HG02610 (cell line): ENCODE data around the gene FAM53B.

Experiments
- ATAC-seq: cut with Tn5 transposase; IDR thresholded peaks from one replicate; pipeline ENCODE4 v1.9.1; 2021; ENCODE audit warnings: mild to moderate bottlenecking, moderate library complexity; ENCODE audit not compliant: unreplicated experiment

The FAM53B gene

GRCh38 chr10:124711145-124711544, 33.0 kb downstream of the FAM53B start:
- no peak for ATAC-seq

DNA sequence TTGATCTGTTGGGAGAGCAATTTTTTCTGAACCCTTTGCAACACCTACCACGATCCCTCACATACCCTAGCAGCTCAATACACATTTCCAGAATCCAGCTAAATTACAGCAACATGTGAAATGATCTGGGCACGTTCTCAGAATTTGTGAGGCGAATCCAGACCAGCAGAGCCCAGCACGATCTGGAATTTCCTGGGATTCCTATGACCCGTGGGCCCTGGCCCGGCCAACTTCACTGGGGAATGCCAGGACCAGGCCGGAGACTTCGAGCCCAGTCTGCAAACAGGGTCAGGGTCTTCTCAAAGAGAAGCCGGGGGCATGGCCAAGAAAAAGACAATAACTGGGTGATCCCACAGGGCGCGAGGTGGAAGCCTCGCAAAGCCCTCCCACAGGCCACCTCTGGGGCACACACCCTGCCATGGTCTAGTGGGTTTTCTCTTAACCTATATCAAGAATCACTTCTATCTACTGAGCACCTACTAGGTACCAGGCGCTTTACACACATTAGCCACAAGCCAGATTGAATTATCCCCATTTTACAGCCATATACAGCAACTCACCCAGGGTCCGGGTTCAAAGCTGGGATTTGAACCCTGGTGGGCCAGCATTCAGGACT, 33.8 kb downstream of the FAM53B start:
- ATAC-seq: no peak

DNA sequence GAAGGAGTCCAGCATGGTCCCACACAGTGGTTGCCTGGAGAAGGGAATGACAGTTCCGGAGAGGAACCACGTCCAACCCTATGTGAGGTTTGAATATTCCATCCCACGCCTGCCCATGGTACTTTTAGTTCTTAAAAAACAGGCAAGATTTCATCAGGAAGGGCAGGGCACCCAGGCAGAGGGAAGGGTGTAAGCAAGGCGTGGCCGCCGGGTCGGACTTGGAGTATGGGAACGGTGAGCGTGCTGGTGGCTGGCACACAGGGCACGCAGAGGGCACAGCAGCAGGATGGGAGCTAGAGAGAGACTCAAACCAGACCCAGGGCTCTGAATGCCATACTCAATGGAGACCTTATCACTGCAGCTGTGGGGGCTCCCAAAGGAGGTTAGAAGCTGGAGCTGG, 34.3 kb downstream of the FAM53B start:
- ATAC-seq: no peak

GRCh38 chr10:124708922-124709520, 35.2 kb downstream of the FAM53B start:
- ATAC-seq: no peak

- no peak for ATAC-seq
Measured at GRCh38 chr10:124708246-124708779, 35.9 kb downstream of the FAM53B start.

- ATAC-seq: no peak
Measured at GRCh38 chr10:124707551-124707950, 36.6 kb downstream of the FAM53B start.

DNA sequence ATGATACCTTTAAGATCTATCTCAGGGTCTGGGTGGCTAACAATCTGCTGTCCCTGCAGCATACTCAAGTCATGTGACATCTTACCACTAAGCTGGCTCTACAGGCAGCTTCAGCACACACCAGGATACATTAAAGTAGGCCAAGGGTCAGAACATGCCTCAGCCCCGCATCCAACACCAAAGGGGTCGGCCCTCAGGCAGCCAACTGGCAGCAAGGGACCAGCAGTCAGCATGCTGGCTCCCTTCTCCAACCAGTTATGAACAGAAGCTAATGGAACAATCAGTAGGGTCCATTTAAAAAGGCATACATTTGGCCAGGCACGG, 37.1 kb downstream of the FAM53B start:
- ATAC-seq: no peak

- no peak for ATAC-seq
Measured at GRCh38 chr10:124706462-124707143, 37.6 kb downstream of the FAM53B start.

DNA sequence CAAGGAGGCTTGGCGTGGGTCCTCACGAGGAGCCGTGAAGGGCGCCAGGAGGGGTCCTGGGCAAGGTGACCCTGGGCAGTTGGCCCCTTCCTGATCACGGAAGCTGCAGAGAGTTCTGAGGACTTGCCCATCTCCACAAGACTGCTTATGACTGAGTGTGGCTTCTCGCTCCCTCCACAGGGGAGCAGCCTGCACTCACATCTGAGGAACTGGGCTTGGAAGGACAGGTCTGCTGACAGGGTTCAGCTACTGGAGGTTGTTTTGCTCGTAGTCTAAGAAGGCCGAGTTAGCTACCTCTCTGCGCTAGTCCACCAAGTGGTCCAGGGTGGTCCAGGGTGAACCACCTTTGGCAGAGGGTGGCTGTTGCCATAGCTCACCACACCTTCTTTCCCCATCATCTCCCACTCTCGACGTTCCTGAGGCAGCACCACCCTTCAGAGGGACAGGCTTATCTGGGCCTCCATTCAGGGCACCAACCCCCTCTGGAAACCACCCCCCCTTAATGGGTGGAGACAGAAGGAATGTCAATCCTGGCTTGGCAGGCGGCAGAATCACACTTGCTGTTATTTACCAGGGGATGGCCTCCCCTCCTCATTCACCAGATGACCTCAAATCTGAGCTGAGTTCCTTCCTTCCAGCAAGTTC, 38.2 kb downstream of the FAM53B start:
- ATAC-seq: no peak

DNA sequence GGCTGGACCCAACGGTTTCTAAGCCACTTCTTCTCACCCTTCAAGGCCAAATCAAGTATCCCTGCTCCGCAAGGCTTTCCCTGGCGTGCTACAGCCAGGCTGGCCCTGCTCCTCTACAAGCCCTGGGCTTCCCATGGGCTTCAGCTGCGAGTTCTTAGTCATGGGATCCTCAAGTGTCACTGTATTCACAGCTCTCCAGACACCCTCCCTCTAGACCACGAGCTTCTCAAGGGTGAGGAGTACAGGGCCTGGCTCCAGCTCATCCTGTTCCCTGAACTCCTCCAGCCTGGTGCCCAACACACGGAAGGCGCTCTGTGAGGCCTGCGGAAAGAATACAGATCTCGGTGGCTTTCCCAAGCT, 38.8 kb downstream of the FAM53B start:
- ATAC-seq: no peak

DNA sequence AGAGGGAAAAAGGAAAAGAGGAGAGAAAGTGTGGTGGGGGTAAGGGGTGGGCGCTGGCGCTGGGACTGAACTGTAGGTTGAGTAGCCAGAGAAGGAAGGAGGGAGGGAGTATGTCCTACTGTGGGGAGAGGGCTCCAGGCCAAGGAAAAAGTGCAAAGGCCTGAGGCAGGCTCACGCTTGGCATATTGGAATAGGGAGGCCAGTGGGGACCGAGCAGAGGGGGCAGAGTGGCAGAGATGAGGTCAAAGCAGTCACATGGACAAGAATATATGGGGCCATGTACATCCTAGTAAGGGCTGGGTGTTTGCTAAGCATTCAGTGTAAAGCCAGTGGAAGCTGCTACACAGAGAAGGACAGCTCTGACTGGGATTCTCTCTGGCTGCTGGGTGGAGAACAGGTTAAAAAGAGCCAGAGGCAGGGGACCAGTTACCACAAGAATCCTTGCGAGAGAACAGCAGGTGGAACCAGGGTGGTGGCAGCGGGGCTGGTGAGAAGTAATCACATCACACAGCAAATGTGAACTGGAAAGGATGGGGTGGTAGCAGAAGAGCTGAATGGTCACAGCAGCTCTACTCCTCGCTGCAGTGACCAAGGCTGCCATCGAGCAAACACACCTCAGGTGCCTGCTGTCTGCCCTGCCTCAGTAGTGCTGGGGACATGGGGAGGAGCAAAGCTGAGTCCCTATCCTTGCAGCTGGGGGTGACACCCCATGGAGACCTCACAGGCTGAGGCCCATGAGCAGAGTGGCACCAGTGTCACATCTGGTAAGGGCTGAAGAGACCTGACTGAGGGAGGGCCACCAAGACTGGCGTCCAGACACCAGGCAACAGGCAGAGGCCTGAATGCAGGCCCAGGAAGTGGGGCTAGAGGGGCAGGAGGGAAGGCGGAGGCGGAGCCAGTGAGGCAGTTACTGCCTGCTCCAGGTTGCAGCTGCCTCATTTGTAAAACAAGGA, 39.5 kb downstream of the FAM53B start:
- ATAC-seq: no peak

GRCh38 chr10:124703778-124704427, 40.3 kb downstream of the FAM53B start:
- no peak for ATAC-seq

- ATAC-seq: no peak
Measured at GRCh38 chr10:124703372-124703771, 40.8 kb downstream of the FAM53B start.

DNA sequence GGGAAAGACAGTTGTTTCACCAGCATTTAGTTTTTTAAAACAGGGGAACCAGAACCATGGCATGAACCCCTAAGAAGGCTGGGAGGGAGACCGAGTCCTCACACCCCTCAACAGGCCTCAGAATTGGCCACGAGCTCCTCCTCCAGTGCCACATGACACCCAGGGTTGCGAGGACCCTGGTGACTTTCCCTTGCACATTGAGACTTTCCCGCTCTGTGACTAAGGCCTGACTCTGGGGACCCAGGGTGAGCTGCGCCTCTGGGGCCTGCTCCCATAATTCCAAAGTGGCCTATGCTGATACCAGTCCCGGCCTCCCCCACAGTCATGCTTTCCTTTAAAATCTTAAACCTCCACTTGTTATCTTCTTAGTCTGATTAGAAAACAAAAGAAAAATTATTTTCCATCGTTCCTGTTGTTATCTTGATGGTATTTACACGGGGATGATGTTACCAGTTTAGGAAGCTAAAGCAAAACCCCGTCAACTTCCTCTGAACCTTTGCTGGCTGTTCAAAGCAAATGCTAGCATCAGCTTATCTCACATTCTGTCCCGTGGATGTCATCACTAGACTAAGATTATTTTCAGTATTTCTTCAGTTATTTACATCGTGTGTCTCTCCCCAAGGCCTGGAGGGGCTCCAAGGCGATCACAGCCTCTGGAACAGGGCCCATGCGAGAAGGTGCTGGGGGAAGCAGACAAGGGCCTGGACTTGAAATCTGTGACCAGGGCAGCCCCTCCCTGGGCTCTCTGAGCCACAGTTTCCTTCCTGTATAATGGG, 42.1 kb downstream of the FAM53B start:
- no peak for ATAC-seq

- no peak for ATAC-seq
Measured at GRCh38 chr10:124701435-124701834, 42.7 kb downstream of the FAM53B start.

GRCh38 chr10:124701038-124701365, 43.2 kb downstream of the FAM53B start:
- no peak for ATAC-seq

- no peak for ATAC-seq
Measured at GRCh38 chr10:124700293-124701037, 43.7 kb downstream of the FAM53B start.

DNA sequence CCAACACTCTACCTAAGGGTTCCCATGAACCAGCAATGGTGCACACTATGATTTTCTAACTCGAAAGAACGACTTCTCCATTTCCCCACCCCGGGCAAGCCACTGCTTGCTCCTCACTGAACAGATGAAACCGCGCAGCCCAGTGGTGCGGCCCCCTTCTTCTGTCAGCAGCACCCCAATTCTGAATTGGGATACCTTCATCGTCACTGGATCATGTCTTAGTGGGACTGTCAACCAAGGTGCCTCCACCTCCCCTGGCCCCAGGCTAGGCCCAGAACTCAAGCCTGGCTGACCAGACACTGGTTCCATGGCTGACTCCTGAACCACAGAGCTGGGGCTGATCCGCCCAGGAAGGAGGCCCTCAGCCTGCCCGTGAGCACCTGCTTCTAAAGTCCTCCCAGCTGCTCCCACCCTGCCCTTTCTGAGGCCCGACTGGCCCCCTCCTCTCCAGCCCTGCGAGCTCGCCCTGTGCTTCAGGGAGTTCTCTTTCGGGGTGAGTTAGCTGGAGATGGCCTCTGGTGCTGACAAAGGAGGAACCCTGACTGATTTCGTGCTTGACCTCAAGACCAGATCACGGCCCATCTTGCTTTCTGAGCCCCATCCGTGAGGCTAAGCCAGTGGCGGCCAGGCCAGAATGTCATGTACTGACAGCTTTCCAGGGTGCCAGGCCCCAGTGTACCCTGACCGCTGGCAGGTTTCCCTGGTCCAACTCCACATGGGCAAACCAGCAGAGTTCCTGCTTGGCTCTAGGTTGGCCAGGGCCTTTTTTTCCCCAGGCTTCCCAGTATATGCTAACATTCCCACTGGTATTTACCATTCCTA, 44.5 kb downstream of the FAM53B start:
- no peak for ATAC-seq
